Measurements from ENCODE around the gene BLOC1S4. TPM values are rescaled to one million over a fixed set of nuclear protein-coding genes. Genes with fewer than 3 reads are reported as not detected.
A peak's percentile ranks its signal among the peaks of the same experiment; 100 is the strongest.
"Not testable (repeated sequence)": the region's sequence is repeated elsewhere in the genome, so short reads cannot be mapped to it uniquely, and the experiment has no call there.

The BLOC1S4 gene
- total RNA-seq, 1 experiment from 2014 or later, result 13.9 TPM

DNA sequence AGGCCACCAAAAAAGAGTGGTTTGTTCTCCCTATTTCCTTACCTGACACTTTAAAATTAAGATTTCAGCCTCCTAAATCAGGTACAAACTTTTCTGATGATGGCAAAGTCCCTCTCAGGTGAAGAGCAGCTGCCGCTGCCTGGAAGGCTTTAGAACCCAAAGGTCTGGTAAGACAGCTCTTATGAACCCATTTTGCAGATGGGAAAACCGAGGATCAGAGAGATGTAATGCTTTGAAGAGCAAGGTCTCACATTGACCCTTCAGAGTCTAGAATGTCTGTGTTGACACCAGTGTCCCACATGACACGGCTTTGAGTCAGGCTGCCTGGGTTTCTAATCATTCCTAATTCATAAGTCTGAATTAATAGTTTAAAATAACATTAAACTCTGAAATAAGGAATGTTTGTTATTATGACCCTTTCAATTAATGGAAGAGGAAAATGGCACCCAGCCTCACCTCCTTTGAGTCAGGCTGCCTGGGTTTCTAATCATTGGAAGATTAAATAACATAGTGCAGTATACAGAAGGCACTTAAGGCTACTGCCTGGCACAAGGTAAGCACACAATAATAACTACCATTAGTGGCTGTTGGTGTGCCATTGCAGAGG lies 38.6 kb downstream of the BLOC1S4 start:
- no peak overlapping the region for H3K9ac ChIP-seq (ENCODE audit: low read length)
- H3K9me2 ChIP-seq (replicated peaks; ENCODE audit: insufficient read depth, low read length), result no peaks in the 10 kb centered on the region
- DNase-seq, result no peak
- no peak overlapping the region for H3K4me2 ChIP-seq (ENCODE audit: low read depth, low read length, poor library complexity, severe bottlenecking)
- no peak overlapping the region for H2AFZ ChIP-seq (ENCODE audit: low read length)
- no peak overlapping the region for H3K27ac ChIP-seq (ENCODE audit: low read length)
- no peaks in the 10 kb centered on the region for H3K9me3 ChIP-seq (ENCODE audit: low read length)
- no peak overlapping the region for H3K4me3 ChIP-seq (ENCODE audit: low read length)
- H3K27me3 ChIP-seq (ENCODE audit: low read length), result no peaks in the 10 kb centered on the region
- no peaks in the 10 kb centered on the region for H3K36me3 ChIP-seq (ENCODE audit: insufficient read depth, low read length)
- H3K4me1 ChIP-seq (ENCODE audit: low read length), result no peaks in the 10 kb centered on the region
- no peaks in the 10 kb centered on the region for H3K79me2 ChIP-seq (ENCODE audit: low read length)
- H4K20me1 ChIP-seq (ENCODE audit: insufficient read depth, low read depth, low read length), result no peaks in the 10 kb centered on the region

DNA sequence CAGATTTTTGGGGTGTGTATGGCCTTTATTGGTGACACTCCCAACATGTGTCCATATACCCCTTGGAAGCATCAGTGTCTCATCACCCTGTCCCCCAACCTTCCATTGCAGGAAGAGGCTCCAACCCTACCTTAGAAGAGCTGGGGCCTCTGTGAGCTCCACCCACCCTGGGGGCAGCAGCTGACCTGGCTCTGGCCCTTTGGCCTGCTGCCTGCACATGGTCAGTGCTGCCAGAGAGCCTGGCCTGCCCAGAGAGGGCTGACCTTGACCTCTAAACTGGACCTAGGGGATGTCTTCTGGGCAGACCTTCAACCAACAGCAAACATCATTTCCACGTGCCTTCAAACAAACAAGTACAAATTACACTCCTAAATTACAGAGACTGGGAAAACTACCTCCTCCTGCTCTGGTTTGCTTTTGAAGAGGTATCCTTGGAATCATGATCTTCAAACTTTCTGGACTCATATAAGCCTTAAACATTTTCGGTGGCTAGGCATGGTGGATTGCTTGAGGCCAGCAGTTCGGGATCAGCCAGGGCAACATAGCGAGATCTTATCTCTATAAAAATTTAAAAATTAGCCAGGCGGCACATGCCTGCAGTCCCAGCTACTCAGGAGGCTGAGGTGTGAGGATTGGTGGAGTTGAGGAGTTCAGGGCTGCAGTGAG lies 39.2 kb downstream of the BLOC1S4 start:
- no peaks in the 10 kb centered on the region for H3K79me2 ChIP-seq (ENCODE audit: low read length)
- H3K27me3 ChIP-seq (ENCODE audit: low read length), result no peaks in the 10 kb centered on the region
- H3K4me3 ChIP-seq (ENCODE audit: low read length), result no peak overlapping the region
- DNase-seq, result no peak
- H2AFZ ChIP-seq (ENCODE audit: low read length), result no peak overlapping the region
- H3K27ac ChIP-seq (ENCODE audit: low read length), result no peak overlapping the region
- no peaks in the 10 kb centered on the region for H4K20me1 ChIP-seq (ENCODE audit: insufficient read depth, low read depth, low read length)
- no peaks in the 10 kb centered on the region for H3K9me2 ChIP-seq (replicated peaks; ENCODE audit: insufficient read depth, low read length)
- H3K4me2 ChIP-seq (ENCODE audit: low read depth, low read length, poor library complexity, severe bottlenecking), result no peak overlapping the region
- H3K9ac ChIP-seq (ENCODE audit: low read length), result no peak overlapping the region
- H3K36me3 ChIP-seq (ENCODE audit: insufficient read depth, low read length), result no peaks in the 10 kb centered on the region
- no peaks in the 10 kb centered on the region for H3K9me3 ChIP-seq (ENCODE audit: low read length)
- H3K4me1 ChIP-seq (ENCODE audit: low read length), result no peaks in the 10 kb centered on the region

DNA sequence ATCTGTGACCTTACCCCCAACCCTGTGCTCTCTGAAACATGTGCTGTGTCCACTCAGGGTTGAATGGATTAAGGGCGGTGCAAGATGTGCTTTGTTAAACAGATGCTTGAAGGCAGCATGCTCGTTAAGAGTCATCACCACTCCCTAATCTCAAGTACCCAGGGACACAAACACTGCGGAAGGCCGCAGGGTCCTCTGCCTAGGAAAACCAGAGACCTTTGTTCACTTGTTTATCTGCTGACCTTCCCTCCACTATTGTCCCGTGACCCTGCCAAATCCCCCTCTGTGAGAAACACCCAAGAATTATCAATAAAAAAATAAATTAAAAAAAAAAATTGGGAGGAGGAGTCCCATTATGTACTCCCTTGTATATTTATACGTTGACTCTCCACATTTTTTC lies 40.4 kb downstream of the BLOC1S4 start:
- not testable (repeated sequence) for H4K20me1 ChIP-seq (ENCODE audit: insufficient read depth, low read depth, low read length); H3K4me3 ChIP-seq (ENCODE audit: low read length); H3K4me1 ChIP-seq (ENCODE audit: low read length); H3K9me2 ChIP-seq (replicated peaks; ENCODE audit: insufficient read depth, low read length); H3K27ac ChIP-seq (ENCODE audit: low read length); H3K27me3 ChIP-seq (ENCODE audit: low read length); DNase-seq; H3K4me2 ChIP-seq (ENCODE audit: low read depth, low read length, poor library complexity, severe bottlenecking); H3K36me3 ChIP-seq (ENCODE audit: insufficient read depth, low read length); H3K79me2 ChIP-seq (ENCODE audit: low read length); H2AFZ ChIP-seq (ENCODE audit: low read length); H3K9me3 ChIP-seq (ENCODE audit: low read length); H3K9ac ChIP-seq (ENCODE audit: low read length)

DNA sequence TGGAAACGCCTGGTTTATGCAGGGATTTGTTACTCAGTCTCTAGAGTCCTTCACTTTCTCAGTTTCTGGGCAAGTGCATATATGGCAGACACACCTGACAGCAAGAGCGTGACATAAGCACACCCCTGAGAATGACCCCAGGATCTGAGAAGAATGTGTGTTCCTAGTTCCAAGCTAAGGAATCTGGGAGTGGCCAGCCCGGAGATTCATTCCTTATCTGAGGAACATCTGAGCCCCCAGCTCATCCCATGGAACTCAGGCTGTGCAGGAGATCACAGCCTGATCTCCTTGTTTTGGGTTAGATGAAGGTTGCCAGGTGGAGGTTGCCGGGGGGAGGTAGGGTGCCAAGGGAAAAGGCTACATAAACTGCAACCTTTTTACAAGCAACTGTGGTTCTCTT lies 42.8 kb downstream of the BLOC1S4 start:
- Histone ChIP-seq H3K36me3 (ENCODE audit: insufficient read depth, low read length) (no peaks in the 10 kb centered on the region), H2AFZ (ENCODE audit: low read length) (no peak overlapping the region), H3K9ac (ENCODE audit: low read length) (no peak overlapping the region), H3K79me2 (ENCODE audit: low read length) (no peaks in the 10 kb centered on the region), H3K27me3 (ENCODE audit: low read length) (no peaks in the 10 kb centered on the region), H3K27ac (ENCODE audit: low read length) (no peak overlapping the region), H3K9me2 (replicated peaks; ENCODE audit: insufficient read depth, low read length) (no peaks in the 10 kb centered on the region), H4K20me1 (ENCODE audit: insufficient read depth, low read depth, low read length) (no peaks in the 10 kb centered on the region), H3K4me3 (ENCODE audit: low read length) (no peak overlapping the region), H3K9me3 (ENCODE audit: low read length) (no peaks in the 10 kb centered on the region), H3K4me1 (ENCODE audit: low read length) (no peaks in the 10 kb centered on the region), H3K4me2 (ENCODE audit: low read depth, low read length, poor library complexity, severe bottlenecking) (no peak overlapping the region)
- DNase-seq, result no peak

DNA sequence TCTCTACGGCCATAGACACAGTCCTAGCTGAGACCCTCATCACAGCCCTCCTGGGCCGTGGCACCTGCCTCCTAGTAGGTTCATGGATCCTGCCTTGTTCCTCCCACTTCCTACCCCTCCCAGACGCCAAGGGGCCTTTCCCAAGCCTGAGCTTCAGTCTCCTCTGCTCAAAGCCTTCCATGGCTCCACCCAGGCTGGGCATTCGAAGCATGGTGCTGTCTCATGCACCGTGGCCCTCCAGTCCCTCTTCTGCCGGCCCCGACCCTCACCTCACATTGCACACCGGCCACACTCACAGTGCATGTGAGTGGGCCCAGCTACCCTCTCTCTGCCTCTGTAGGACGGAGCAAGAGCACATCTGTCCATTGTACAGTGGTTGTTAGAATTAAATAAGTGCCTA lies 44.9 kb downstream of the BLOC1S4 start:
- Histone ChIP-seq H4K20me1 (ENCODE audit: insufficient read depth, low read depth, low read length) (no peaks in the 10 kb centered on the region), H3K27ac (ENCODE audit: low read length) (no peak overlapping the region), H3K4me3 (ENCODE audit: low read length) (no peak overlapping the region), H3K4me2 (ENCODE audit: low read depth, low read length, poor library complexity, severe bottlenecking) (no peak overlapping the region), H3K9ac (ENCODE audit: low read length) (no peak overlapping the region), H3K9me2 (replicated peaks; ENCODE audit: insufficient read depth, low read length) (no peaks in the 10 kb centered on the region), H3K36me3 (ENCODE audit: insufficient read depth, low read length) (no peaks in the 10 kb centered on the region), H3K9me3 (ENCODE audit: low read length) (no peaks in the 10 kb centered on the region), H3K4me1 (ENCODE audit: low read length) (no peaks in the 10 kb centered on the region), H3K79me2 (ENCODE audit: low read length) (no peaks in the 10 kb centered on the region), H2AFZ (ENCODE audit: low read length) (no peak overlapping the region), H3K27me3 (ENCODE audit: low read length) (no peaks in the 10 kb centered on the region)
- no peak for DNase-seq

DNA sequence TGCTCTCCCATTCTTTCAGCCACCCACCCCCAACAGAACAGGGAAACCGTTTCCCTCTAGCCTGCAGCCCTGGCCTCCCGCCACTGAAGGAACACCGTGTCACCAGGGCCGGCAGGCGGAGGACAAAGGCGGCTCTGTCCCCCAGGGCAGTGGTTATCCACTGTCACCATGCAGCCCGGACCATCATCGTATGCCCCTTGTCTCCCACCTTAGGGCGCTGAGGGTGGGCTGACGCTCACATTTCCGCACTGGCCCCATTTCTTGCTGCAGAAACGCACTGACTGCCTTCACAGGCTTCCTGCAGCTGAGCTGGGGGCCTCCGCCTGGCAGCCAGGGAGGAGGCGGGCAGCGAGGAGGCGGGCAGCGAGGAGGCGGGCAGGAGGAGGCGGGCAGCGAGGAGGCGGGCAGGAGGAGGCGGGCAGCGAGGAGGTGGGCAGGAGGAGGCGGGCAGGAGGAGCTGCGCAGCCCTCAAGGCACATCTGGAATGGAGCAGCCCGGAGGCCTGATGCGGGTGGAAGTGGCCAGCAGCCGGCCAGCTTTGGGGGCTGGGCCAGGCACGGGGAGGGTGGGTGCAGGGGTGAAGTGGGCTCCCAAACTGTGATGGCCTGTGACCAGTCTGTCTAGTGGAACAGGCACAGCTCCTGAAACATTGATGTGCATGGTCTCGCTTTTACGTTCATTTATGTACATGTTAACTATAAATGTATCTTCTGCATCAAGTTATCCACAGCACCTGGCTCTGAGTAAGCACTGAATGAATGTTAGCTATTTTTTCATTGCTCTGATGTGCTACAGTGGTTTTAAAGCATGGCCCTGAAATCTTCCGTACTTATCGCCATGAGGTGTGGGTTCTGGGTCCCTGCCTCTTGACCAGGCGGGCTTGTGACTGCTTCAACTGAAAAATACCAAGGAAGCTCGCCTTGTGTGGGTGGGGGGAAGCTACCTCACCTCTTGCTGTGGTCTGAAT lies 46.0 kb downstream of the BLOC1S4 start:
- Histone ChIP-seq H3K9me2 (replicated peaks; ENCODE audit: insufficient read depth, low read length) (no peaks in the 10 kb centered on the region), H3K4me3 (ENCODE audit: low read length) (no peak overlapping the region), H3K4me2 (ENCODE audit: low read depth, low read length, poor library complexity, severe bottlenecking) (no peak overlapping the region), H4K20me1 (ENCODE audit: insufficient read depth, low read depth, low read length) (no peaks in the 10 kb centered on the region), H3K9ac (ENCODE audit: low read length) (no peak overlapping the region), H3K36me3 (ENCODE audit: insufficient read depth, low read length) (no peaks in the 10 kb centered on the region), H3K27me3 (ENCODE audit: low read length) (no peaks in the 10 kb centered on the region), H3K4me1 (ENCODE audit: low read length) (no peaks in the 10 kb centered on the region), H3K27ac (ENCODE audit: low read length) (no peak overlapping the region), H2AFZ (ENCODE audit: low read length) (no peak overlapping the region), H3K9me3 (ENCODE audit: low read length) (no peaks in the 10 kb centered on the region), H3K79me2 (ENCODE audit: low read length) (no peaks in the 10 kb centered on the region)
- no peak for DNase-seq

DNA sequence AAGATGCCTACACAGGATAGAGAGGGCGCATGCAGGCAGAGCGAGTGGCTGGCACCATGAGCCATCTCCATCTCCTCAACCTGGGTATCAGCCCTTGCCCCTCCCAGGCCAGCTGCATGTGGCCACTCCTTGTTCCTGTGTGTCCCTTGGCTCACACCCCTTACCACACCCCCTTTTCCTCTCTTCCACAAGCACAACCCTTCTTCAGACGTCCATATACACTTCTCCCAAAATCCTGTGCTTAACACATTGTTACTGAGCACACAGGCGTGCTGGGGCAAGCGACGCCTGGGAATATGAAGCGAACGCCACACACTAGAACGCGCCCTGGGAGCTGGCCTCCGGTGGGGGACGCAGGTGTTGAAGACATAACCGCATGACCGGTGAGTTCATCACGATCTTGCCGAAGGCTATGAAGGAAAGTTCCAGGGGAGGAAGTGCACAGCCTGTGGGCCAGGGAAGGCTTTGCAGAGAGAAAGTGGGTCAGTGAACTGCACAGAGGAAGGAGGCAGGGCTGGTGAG lies 47.4 kb downstream of the BLOC1S4 start:
- no peak overlapping the region for H3K9ac ChIP-seq (ENCODE audit: low read length)
- no peak overlapping the region for H2AFZ ChIP-seq (ENCODE audit: low read length)
- no peaks in the 10 kb centered on the region for H4K20me1 ChIP-seq (ENCODE audit: insufficient read depth, low read depth, low read length)
- H3K27me3 ChIP-seq (ENCODE audit: low read length), result no peaks in the 10 kb centered on the region
- H3K4me2 ChIP-seq (ENCODE audit: low read depth, low read length, poor library complexity, severe bottlenecking), result no peak overlapping the region
- H3K79me2 ChIP-seq (ENCODE audit: low read length), result no peaks in the 10 kb centered on the region
- no peak overlapping the region for H3K27ac ChIP-seq (ENCODE audit: low read length)
- H3K9me2 ChIP-seq (replicated peaks; ENCODE audit: insufficient read depth, low read length), result no peaks in the 10 kb centered on the region
- H3K36me3 ChIP-seq (ENCODE audit: insufficient read depth, low read length), result no peaks in the 10 kb centered on the region
- no peaks in the 10 kb centered on the region for H3K9me3 ChIP-seq (ENCODE audit: low read length)
- H3K4me3 ChIP-seq (ENCODE audit: low read length), result no peak overlapping the region
- DNase-seq, result no peak
- H3K4me1 ChIP-seq (ENCODE audit: low read length), result no peaks in the 10 kb centered on the region

DNA sequence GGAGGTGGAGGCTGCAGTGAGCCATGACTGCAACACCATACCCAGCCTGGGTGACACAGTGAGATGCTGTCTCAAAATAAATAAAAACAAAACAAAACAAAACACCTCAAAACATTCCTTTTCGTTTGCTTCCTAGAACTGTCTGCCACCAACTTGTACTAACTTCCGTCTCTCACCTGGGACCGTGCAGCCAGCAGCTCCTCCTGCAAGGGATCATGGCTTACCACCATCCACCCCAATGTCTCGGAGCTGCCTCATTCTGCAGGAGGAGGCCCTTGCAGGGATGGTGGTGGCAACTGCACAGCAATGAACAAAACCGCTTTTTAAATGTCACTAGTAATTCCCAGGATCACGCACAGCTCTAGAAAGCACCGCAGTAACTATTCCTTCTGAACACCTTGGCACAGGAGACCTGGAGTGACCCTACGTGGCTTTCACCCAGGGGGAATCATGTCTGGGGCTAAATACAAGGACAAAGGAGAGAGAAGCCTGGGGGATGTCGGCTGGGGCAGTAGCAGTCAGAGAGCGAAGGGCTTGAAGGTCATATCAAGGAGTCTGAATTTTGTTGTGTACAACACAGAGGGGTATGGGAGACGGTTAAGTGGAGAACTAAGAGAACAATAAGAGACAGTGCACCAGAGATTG lies 49.1 kb downstream of the BLOC1S4 start:
- no peak overlapping the region for H3K27ac ChIP-seq (ENCODE audit: low read length)
- no peaks in the 10 kb centered on the region for H3K27me3 ChIP-seq (ENCODE audit: low read length)
- no peak overlapping the region for H2AFZ ChIP-seq (ENCODE audit: low read length)
- H3K36me3 ChIP-seq (ENCODE audit: insufficient read depth, low read length), result no peaks in the 10 kb centered on the region
- no peaks in the 10 kb centered on the region for H4K20me1 ChIP-seq (ENCODE audit: insufficient read depth, low read depth, low read length)
- no peaks in the 10 kb centered on the region for H3K9me3 ChIP-seq (ENCODE audit: low read length)
- DNase-seq, result peak; percentile 20
- no peak overlapping the region for H3K9ac ChIP-seq (ENCODE audit: low read length)
- no peaks in the 10 kb centered on the region for H3K79me2 ChIP-seq (ENCODE audit: low read length)
- H3K4me2 ChIP-seq (ENCODE audit: low read depth, low read length, poor library complexity, severe bottlenecking), result no peak overlapping the region
- H3K9me2 ChIP-seq (replicated peaks; ENCODE audit: insufficient read depth, low read length), result no peaks in the 10 kb centered on the region
- no peak overlapping the region for H3K4me3 ChIP-seq (ENCODE audit: low read length)
- no peaks in the 10 kb centered on the region for H3K4me1 ChIP-seq (ENCODE audit: low read length)

Measured in Karpas-422 (cell line).